Mucosa of descending colon (tissue), 3 donors: ENCODE data around the gene RHBDD1. TPM values are rescaled to one million over a fixed set of nuclear protein-coding genes. Genes with fewer than 3 reads are reported as not detected.

Source experiments
- ATAC-seq: fragments of 200-7000 bp; cut with Tn5 transposase; one replicate; pipeline ENCODE4 v1.9.1; 2020; ENCODE audit warnings: mild to moderate bottlenecking, moderate library complexity
- DNase-seq, 3 donors: peaks; one replicate each; pipeline ENCODE4 v3.0.0-alpha.2; 2020
- H3K36me3 ChIP-seq: fragments of 200-600 bp; one replicate; pipeline ENCODE4 v1.8.0; 2021; ENCODE audit warnings: low read depth, mild to moderate bottlenecking
- H3K4me1 ChIP-seq: fragments of 200-600 bp; one replicate; pipeline ENCODE4 v1.8.0; 2021; ENCODE audit warnings: low read depth, mild to moderate bottlenecking
- H3K4me3 ChIP-seq: fragments of 200-600 bp; one replicate; pipeline ENCODE4 v1.8.0; 2021; ENCODE audit warnings: mild to moderate bottlenecking
- H3K9me3 ChIP-seq: fragments of 200-600 bp; one replicate; pipeline ENCODE4 v1.8.0; 2021; ENCODE audit warnings: mild to moderate bottlenecking
- CTCF ChIP-seq: fragments of 200-600 bp; IDR thresholded peaks from one replicate; pipeline ENCODE4 v1.8.0; 2022; ENCODE audit warnings: antibody characterized with exemption, mild to moderate bottlenecking
- intact Hi-C, 2 donors: fragments of 100-400 bp; cut with DNase I in 1 of 2; cut with micrococcal nuclease in 1 of 2; formaldehyde crosslinking; loops; one replicate each; pipeline versions ENCODE4 v1.11.0 to v1.11.1; 2022; cut with DNase I, micrococcal nuclease
- total RNA-seq, 3 donors: library from RNA; stranded (reverse); fragmentation: NEBNext Ultra II Directional in 2 of 3; extraction: Animal tissue kit (Norgen Biotek cat#: 25700) in 2 of 3; gene quantifications; one replicate each; pipeline versions ENCODE4 v1.2.1 to v1.2.4, GENCODE V29; 2021 to 2023
- donor health status: DM: no; HTN: no; CAD: no; lungs with moderate emphysema.
- donor health status: DM: no; HTN: no; CAD: no.
- donor health status: DM: no; HTN: yes; CAD: no.

The RHBDD1 gene
- total RNA-seq, 3 donors from 2014 or later: 28.7 to 41.6 (median 30.5) TPM

- Histone ChIP-seq H3K4me3 (no peak overlapping the region), H3K9me3 (no peaks in the 10 kb centered on the region), H3K4me1 (no peaks in the 10 kb centered on the region), H3K36me3 (no peaks in the 10 kb centered on the region)
- DNase-seq (no peak), ATAC-seq (no peak)
- no peak for TF ChIP-seq CTCF
- intact Hi-C loops: no loop called here
These were observed 143.2 kb downstream of the RHBDD1 start for GRCh38 chr2:226979004-226979403.

- ATAC-seq (peak; percentile 80), DNase-seq (no peak)
- H3K36me3 ChIP-seq: no peaks in the 10 kb centered on the region
- H3K4me3 ChIP-seq: no peak overlapping the region
- H3K4me1 ChIP-seq: no peaks in the 10 kb centered on the region
- intact Hi-C loops: loop anchor here (10.0 kb wide), 3 partner anchors 167 to 1307 kb away; no protein-coding TSS in a partner anchor
- H3K9me3 ChIP-seq: no peaks in the 10 kb centered on the region
- TF ChIP-seq CTCF: no peak
These were observed 146.0 kb downstream of the RHBDD1 start for GRCh38 chr2:226981791-226982326.

GRCh38 chr2:226983895-226984749 lies 148.3 kb downstream of the RHBDD1 start:
- TF ChIP-seq CTCF: no peak
- no peaks in the 10 kb centered on the region for H3K4me1 ChIP-seq
- H3K4me3 ChIP-seq: no peak overlapping the region
- DNase-seq (no peak), ATAC-seq (no peak)
- intact Hi-C loops: loop anchor here (10.0 kb wide), 3 partner anchors 169 to 1309 kb away; no protein-coding TSS in a partner anchor
- no peaks in the 10 kb centered on the region for H3K36me3 ChIP-seq
- H3K9me3 ChIP-seq: no peaks in the 10 kb centered on the region

- Histone ChIP-seq H3K4me3 (no peak overlapping the region), H3K4me1 (no peaks in the 10 kb centered on the region), H3K36me3 (no peaks in the 10 kb centered on the region), H3K9me3 (no peaks in the 10 kb centered on the region)
- intact Hi-C loops: loop anchor here (10.0 kb wide), 3 partner anchors 170 to 1310 kb away; no protein-coding TSS in a partner anchor
- TF ChIP-seq CTCF: no peak
- peak in 1 of 3 donors; percentile 59 for DNase-seq
- peak; percentile 63 for ATAC-seq
These were observed 149.1 kb downstream of the RHBDD1 start for GRCh38 chr2:226984750-226985582.

- Histone ChIP-seq H3K4me3 (no peak overlapping the region), H3K36me3 (no peaks in the 10 kb centered on the region), H3K9me3 (no peaks in the 10 kb centered on the region), H3K4me1 (no peaks in the 10 kb centered on the region)
- no peak for TF ChIP-seq CTCF
- DNase-seq: no peak
- ATAC-seq: no peak
- intact Hi-C loops: loop anchor here (10.0 kb wide), 3 partner anchors 171 to 1311 kb away; no protein-coding TSS in a partner anchor
These were observed 149.7 kb downstream of the RHBDD1 start for GRCh38 chr2:226985583-226985946.
